ENCODE data around the gene CUX1.

The CUX1 gene

DNA sequence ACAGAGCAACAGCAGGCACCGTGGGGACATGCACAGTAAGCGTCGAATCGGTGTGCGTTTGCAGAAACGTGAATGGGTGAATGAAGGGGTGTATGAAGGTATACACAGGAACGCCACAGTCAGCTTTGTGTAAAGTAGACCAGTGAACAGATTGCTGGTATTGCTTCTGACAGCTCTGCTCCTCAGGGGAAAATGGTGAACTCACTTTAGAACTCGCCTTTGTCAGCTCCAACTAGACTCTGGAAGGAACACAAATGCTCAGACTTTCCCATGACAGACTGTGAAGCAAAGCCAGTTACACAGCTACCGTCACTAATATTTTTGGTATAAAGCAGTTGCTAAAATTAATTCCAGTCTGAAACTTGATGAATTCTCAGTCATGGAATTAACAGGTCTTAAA, 78.9 kb downstream of the CUX1 start:
- DNase-seq (ENCODE audit: low read depth) = no peak

DNA sequence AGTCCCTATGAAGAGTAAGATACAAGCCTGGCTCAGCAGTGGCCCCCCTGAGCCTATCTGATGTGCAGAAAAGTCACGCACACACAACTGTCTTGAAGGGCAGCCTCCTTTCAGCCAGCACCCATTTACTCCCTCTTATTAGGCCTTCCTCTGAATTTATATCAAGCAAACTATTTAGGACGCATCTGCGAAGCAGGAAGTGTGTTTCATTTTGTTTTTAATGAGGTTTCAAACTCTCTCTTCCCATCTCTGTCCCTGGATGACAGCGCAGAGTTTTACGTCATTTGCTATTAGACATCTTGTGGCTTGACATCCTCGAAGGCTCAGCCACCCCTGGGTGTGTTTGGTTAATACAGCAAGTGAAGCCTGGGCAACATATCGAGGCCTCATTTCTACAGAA, 79.5 kb downstream of the CUX1 start:
- DNase-seq (ENCODE audit: low read depth) = no peak

DNA sequence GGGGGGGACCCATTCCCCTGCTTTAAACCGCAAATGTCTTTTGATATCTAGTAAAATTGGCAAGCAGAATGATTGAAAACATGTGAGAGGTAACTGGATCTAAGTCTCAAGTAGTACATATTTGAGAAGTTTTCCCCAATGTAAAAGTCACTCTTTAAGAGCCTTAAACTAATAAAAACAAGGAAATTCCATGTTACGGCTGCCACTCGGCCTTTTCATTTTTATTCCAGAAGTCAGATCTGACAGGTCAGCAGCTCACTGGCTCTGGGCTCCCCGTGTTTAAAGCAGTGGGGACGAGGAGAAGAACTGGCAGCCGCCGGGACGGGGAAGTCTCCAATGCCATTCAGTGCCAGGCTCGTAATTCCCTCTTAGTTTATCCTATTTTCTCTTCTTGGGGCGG, 80.7 kb downstream of the CUX1 start:
- no peak for DNase-seq (ENCODE audit: low read depth)

DNA sequence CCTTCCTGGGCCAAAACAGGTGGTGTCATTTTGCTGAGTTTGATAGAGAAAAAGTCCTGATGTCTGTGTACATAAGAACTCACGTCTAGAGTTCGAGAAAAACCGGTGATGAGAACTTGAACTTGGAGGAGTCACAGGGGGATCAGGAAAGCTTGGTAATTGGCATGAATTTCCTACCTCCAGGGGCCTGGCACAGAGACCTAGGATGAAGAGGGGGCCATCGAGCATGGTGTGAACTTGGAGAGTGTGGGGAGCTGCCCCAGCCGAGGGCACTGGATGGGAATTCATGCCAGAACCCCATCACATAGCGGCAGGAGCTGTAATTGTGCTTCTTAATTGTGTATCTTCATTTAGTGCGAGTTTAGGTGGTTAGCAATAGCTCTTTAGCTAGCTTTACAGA, 82.2 kb downstream of the CUX1 start:
- DNase-seq (ENCODE audit: low read depth) = no peak

DNA sequence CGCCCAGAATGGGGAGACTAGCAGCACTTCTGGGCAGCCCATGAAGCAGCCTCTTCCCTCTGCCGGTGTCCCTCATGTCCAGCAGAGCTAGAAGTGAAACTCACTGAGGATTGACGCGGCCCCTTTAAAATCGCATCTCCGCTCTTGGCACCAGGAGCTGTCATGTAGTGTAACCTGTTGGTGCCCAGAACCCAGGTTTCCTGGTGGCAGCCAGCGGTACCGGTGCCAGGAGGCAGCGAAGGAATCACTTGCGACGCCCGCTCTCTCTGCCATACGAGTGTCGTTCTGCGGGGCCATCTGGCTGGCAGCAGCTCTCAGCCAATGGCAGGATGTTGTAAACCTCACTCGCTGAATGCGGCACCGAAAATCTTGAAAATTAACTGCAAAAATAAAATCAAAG, 82.7 kb downstream of the CUX1 start:
- DNase-seq (ENCODE audit: low read depth) = no peak

DNA sequence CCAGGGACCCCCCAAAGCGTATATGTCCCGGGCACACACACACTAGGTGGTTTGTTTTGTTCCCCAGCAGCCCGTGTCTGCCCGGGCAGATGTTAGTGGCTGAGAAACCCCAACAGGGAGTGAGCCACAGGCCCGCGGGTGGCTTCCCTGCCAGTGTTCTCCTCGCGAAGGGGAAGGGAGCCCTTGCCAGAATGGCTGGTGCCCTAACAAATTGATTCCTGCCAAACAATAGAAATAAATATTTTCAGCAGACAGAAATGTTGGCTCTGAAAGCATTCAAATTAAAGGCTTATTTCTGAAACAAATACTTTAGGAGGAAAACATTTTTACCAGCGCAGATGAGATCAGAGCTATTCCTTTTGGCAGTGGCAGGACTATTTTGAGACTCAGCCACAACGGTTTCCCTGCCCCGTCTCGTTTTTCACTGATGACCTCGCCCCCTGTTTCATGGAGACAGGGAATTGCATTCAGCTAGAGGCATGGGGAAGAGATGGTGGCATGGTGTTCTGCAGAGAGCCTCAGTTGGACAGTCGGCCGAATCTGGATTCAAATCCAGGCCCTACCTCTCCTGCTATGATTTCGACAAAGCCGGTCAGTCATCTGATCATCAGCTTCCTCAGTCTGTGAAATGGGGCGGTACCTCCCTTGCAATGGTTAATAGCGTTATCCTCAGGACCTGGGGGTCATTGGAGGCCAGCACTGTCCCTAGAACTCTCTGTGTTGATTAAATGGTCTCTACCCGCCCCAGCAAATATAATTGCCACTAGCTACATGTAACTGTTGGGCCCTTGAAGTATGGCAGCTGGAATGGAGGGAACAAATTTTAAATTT, 84.5 kb downstream of the CUX1 start:
- no peak for DNase-seq (ENCODE audit: low read depth)

DNA sequence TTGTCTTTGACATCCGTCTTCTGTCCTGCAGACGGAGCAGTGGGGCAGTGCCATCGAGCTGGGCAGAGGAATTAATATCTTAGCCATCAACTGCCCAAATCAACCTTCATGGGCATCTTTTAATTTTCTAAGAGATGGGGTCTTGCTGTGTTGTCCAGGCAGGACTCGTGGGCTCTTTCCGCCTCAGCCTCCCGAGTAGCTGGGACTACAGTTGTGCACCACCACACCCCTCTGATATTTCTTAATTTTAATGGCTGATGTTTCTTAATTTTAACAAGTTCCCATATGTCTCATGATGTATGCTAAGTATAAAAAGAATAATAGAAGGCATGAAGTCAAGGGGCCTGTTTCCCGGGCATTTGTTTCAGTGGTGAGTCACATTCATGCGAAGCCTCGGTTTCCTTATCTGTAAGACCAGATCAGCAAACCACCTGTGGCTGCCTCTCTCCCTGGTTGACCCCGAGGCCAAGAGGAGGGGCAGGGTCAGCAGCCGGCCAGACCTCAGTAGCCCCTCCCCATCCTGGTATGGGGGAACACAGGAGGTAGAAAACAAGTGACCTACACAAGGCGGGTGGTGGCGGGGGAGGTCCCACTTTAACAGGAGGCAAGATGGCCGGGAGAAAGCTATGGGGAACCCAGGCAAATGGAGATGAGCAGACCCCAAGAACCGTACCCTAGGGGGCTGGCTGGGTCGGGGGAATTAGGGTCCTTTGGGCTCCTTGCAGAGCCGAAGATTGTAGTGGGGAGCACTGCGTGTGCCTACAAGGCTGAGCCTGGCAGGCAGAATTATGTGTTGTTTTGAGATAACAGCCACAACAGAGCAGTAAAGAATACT, 85.5 kb downstream of the CUX1 start:
- no peak for DNase-seq (ENCODE audit: low read depth)

DNA sequence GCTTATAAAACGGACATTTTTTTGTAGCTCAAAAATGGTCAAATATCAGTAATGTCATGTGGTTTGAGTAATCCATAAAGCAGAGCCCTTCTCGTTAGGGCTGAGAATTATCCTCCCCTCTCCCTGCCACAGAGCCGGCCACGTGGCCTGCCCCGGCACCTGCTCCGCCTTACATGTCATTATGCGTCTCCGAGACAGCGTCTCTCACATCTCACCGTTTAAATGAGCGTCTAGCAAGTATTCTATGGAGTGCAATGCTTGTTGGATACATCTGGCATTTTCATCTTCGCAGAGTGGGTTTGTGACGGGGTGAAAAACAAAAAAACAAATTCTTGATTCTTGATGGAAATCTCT, 86.1 kb downstream of the CUX1 start:
- no peak for DNase-seq (ENCODE audit: low read depth)

DNA sequence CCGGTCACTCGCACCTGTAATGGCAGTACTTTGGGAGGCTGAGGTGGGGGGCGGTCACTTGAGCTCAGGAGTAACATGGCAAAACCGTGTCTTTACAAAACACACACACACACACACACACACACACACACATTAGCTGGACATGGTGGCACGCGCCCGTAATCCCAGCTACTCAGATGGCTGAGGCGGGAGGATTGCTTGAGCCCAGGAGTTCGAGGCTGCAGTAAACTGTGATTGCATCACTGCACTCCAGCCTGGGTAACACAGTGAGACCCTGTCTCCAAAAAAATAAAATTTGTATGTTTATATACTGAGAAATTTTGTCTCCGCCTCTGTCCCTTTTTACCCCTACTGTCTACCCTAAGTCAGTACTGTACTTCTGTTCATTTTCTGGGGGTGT, 86.6 kb downstream of the CUX1 start:
- no peak for DNase-seq (ENCODE audit: low read depth)

DNA sequence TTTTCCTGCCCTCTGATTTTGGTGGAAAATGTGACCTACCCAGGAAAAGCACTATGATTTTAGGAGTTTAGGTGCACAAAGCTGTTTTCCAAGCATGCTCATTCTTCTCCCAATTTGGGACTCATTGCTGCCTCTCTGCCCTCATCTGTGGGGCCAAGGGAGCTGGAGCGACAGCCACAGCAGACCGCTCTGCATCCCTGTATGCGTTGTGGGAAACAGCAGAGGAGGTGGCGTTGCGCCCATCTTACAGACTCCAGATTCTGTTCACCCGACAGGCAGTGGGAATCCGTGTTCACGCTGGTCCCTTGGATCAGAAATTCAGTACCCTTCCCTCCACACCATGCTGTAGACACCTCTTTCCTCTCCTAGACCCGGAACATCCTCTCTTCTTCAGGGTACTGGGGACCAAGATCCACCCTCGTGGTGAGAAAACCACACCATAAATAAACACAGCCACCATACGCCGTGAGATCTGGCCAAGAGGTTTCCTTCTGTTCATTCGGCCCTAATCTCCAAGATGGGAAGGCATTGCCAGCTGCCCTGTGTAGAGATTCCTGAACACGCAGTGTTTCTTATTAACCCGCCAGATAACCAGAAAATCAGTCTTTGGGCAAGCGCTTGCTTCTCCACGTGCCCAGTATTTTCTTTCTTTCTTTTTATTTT, 87.9 kb downstream of the CUX1 start:
- DNase-seq (ENCODE audit: low read depth) = no peak

DNA sequence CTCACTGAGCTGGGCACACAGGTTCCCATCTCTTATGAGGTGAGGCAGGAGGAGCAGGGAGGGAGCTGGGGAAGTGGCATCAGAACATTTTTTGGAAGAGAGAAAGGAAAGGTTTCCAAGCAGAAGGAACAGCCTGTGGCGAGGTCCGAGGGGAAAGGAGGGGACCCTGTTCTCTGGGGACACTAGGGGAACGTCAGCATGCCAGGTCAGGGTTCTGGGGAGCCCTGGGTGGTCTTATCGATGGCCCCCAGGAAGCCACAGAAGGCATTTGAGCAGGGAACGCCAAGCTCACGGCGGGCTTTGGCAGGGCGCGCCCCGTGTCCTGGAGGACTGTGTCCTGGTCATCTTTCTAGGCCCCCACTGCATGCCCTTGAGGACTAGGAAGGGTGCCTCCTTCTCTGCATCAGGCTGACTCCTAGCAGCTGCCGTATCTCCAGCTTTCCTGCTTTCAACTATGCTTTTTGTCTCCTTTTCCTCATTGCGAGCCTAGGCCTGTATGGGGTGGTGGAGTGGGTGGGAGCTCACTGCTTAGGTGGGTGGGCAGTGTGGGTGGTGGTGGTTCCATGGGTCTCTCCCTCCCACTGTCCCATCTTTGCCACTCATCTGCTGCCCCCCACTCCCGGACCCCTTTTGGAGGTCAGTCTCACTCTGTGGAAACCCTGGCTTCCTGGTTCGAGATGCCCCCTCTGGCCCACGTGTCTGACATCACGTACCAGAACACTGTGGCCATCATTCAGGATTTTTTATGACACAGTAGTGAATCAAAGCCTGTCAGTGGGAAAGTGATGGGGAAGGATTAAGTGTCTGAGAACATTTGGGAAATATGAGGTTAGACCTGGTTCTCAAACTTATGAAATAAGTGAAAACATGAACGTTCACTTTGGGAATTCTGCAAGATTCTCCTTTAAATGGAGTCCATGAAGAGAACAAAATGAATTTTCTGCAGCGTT, 89.1 kb downstream of the CUX1 start:
- DNase-seq (ENCODE audit: low read depth) = no peak

DNA sequence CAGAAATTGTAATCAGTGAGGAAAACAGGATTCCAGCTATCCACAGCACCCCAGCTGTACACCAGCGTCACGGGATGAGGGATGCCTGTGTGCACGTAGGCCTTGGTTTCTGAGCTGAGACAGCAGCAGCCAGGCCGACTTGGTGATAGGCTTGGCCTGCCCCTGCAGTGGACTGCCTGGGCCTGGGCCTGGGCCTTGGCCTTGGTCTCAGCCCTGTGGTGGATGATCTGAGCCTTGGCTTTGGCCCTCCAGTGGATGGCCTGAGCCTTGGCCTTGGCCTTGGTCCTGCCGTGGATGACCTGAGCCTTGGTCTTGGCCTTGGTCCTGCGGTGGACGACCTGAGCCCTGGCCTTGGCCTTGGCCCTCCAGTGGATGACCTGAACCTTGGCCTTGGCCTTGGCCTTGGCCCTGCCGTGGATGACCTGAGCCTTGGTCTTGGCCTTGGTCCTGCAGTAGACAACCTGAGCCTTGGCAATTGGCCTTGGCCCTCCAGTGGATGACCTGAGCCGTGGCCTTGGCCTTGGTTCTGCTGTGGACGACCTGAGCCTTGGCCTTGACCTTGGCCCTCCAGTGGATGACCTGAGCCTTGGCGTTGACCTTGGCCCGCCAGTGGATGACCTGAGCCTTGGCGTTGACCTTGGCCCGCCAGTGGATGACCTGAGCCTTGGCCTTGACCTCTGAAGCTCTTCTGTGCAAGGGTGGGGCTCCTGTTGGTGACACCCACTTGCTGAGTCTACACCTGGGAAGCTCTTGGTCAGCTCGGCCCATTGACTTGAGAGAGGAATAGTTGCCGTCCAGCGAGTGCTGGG, 93.8 kb downstream of the CUX1 start:
- DNase-seq (ENCODE audit: low read depth) = no peak

DNA sequence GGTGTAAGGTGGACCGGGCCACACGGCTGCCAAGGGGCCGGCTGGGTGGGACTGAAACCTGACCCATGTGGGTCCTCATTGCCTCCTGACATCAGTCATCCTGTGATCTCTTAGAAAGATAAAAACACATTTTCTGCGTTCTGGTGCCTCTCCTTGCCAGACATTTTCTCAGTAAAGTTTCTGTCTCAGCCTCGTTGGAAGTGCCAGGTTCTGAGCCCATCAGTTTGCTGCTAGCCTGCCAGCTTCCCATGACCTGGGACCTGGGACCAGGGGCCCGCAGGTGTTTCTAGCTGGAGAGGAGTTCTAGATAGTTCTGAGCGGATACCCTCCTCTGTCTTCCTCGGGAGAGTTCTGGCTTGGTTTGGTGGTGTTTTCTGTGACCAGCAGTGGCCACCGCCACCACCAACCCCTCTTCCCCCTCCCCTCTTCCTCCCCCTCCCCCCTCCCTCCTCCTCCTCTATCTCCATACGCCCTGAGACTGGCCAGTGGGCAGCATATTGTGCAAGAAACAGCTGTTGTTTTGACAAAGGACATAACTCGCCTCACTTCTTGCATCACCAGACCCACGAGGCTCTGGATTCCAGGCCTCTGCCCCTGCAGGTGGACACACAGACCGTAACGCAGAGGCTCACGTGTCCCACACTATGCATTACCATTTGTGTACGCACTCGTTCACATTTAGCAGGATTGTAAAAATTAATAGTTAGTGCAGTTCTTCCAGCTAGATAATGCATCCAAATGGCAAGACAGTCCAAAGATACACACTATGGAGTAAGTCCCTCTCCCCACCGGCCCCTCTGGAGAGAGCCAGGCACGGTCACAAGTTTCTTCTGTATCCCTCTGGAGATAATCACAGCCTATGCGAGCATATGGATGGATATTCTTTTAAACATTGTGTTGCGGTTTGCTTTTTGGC, 94.6 kb downstream of the CUX1 start:
- no peak for DNase-seq (ENCODE audit: low read depth)

DNA sequence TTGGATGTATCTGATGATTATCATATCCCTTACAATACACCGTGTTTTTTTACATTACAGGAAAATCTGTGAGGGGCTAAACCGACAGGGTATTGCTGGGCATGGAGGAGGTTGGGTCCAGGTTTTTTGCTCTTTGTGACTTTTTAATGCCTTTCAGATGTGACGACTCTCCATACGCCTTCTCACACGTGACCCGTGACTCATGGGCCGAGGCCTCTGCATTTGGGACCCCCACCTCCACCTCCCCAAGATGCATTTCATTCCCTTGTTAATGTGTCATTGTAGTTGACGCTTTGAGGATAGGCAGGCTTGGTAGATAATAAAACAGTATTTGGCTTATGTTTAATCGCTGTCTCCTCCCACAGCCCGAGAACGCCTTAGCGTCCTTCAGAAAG, 95.3 kb downstream of the CUX1 start:
- no peak for DNase-seq (ENCODE audit: low read depth)

DNA sequence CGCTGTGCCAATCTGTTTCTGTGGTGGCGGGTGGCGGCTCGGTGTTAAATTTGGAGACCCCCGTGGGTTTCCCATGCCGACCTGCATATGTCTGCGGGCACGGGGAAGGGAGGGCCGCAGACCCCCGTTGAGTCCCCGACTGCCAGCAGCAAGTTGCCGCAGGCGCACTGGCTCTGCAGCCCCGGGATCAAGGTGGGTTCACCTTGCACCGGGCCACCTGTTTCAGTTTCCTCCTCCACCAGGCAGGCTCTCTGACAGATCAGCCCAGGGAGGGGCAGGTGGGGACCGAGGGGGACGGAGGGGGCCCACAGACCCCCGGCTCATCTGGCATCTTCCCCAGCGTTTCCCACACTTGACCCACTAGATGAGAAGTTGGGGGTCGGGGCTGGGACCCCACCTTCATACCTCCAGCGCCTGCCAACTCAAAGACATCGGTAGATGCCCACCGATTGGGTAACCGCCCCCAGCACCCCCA, 95.9 kb downstream of the CUX1 start:
- DNase-seq (ENCODE audit: low read depth) = no peak

DNA sequence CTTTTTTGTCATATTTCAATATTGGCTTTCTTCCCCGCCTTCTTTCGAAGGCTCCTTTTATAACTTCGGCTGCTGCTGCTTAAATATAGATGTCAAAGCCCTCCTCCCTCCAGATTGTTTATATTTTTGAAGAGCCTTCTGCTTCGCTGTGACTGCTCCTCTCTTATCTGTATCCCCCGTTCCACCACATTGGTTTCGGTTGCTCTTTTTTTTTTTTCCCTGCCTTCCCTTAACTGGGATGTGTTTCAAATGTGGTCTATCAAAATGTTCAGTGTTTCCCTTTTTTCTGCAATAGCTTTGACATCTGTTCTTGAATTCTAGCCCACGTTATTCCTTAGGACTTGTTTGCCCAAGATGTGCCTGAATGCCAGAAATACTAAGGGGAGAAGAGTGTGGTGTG, 96.4 kb downstream of the CUX1 start:
- DNase-seq (ENCODE audit: low read depth) = no peak

DNA sequence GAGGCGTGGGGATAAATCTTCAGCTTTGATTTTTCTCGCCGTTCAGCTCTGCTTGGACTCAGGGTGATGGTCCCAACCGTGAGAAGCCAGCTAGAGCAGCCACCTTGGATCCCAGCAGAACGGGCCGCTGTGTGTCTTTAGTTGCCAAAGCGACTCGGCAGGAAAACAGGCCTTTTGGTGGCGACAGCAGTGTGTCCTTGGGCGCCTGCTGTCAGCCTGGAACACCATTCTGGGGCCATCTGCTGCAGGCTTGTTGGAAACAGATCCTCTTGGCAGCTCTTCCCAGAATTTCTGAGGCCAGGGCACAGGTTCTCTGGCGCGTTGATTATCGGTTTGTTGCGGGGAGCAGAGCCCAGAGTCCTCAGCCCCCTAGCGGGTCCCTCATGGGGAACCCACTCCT, 97.6 kb downstream of the CUX1 start:
- no peak for DNase-seq (ENCODE audit: low read depth)

DNA sequence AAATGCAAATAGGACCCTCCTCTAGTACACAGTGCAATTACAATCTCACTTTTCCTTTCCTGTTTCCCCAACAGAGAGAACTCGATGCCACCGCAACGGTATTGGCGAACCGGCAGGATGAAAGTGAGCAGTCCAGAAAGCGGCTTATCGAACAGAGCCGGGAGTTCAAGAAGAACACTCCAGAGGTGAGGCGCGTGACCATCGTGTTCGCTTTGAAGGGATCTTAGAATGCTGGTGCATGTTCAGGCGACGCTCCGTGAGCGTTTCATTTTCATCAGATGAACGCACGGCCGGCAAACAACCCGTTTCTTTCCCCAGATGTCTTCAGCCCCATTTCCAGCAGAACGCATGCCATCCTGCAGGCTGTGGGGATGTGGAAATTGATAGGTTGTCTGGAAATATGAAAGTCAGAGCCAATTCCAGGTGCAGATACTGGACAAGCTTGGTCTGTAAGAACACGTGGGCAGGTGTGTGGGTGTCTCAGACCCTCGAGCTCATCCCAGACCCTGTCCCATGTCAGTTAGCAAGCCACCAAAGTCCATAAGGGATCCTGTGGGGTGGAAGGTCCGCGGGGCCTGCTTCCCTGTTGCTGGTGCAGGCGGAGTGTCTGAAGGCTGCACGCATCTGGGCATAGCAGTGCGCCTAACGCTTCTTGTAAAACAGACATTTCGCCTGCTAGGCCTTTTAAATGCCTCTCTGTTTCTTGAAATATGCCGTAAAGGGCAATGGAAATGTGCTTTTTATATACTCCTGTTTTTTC, 98.8 kb downstream of the CUX1 start:
- no peak for DNase-seq (ENCODE audit: low read depth)

DNA sequence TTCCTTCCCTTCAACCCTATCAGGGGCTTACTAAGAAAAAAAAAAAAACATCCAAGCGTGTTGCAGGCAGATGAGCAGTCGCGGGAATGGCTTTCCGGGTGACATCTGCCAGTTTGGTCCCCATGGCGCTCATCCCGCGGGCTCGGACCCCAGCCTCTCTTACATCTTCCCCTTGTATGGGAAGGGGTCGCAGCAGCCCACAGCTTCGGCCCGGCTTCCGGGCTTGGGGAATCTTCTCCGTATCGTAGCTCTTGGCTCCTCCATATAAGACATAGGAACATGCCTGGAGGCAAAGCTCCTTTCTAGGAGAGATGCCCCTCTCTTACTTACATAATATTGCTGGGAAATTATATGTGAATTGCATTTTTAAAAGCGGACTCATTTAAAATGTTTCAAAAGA, 99.5 kb downstream of the CUX1 start:
- no peak for DNase-seq (ENCODE audit: low read depth)
